NCI-H1092 treated with DMSO at 0.1 percent for 48 hours (cell line): ENCODE data around the gene JAKMIP1.
"Not testable (repeated sequence)": the region's sequence is repeated elsewhere in the genome, so short reads cannot be mapped to it uniquely, and the experiment has no call there.

Source experiments
- DNase-seq: peaks from one replicate; lab custom pipeline; 2025; lab: John Stamatoyannopoulos, UW

The JAKMIP1 gene

GRCh38 chr4:6229095-6229494, 28.7 kb upstream of the JAKMIP1 start:
- peak; percentile 92 for DNase-seq

DNA sequence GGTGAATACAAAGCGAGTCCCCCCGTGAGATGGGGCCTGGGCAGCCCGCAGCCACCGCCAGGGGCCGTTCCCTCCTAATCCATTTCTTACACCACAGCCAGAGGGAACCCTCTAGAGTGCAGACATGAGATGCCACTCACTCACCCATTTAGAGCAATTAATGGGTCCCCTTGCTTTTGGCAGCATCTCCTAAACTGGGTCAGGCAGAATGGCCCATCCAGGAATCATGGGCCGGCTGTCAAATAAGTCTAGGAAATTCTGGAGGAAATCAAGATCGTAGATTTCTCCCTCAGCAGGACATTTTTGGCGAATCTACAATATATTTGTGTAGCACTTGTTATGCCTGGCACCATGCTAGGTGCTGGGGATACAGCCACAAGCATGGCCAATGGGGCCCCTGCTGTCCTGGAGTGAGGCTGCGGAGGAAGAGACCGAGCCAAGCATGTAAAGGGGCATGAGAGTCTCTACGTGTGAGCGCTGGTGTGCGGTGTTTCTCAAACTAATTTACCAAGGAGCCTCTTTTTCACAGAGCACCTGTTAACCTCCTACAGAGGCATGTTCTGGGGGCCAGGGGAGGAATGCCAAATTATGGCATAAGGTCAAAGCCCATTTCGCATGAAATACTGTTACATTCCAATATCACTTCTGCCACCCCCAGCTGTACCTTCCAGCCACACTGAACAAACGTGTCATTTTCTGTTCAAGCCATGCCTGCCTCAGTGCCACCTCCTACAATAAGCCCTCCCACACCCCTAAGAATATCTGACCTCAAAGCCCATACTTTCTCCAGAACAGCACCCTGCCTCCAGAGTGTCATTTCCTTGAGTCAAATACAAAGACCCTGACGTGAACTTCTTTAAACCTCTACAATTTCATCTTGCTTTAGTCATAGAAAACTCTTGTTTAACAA, 28.1 kb upstream of the JAKMIP1 start:
- no peak for DNase-seq

- DNase-seq = no peak
Measured at GRCh38 chr4:6227412-6228157, 27.2 kb upstream of the JAKMIP1 start.

GRCh38 chr4:6226506-6226905, 26.2 kb upstream of the JAKMIP1 start:
- no peak for DNase-seq

DNA sequence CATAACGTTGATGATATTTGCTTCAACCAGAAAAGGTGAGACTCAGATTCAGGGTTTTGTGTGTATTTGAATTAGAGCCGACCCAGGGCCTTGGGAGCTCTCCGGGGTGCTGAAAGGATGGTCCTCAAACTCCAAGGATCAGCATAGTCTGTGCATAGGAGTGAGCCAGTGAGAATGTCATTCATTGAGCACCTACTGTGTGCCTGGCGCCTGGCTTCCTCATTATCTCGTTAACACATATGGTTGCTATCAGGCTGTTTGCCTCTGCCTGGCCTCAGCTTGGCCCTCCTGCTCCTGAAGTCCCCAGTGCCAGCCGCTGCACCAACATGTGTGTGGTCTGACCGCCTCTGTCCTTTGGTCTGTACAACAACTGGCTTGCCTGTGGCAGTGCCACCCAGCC, 25.1 kb upstream of the JAKMIP1 start:
- DNase-seq = no peak

- DNase-seq = no peak
Measured at GRCh38 chr4:6224735-6225134, 24.4 kb upstream of the JAKMIP1 start.

DNA sequence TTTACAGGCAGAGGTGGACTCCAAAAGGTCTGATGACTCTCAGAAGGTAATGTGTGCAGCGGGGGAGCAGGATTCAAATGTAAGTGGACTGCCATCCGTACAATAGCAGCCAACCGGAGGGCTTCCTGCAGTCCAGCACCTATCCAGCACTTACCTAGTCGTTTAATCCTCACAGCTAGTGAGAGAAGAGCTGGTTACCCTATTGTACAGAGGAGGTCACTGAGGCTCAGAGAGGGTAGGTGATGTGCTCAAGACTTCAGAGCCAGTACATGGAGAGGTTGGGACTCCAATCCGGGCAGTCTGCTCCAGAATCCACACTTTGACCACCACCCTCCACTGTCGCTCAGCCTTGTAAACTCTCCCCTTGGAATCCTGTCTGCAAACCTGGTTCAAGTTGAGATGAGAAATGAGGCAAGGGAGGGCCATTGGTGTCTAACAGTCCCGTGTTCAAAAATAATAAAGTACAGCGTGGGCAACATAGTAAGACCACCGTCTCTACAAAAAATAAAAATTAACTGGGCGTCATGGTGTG, 22.5 kb upstream of the JAKMIP1 start:
- no peak for DNase-seq

DNA sequence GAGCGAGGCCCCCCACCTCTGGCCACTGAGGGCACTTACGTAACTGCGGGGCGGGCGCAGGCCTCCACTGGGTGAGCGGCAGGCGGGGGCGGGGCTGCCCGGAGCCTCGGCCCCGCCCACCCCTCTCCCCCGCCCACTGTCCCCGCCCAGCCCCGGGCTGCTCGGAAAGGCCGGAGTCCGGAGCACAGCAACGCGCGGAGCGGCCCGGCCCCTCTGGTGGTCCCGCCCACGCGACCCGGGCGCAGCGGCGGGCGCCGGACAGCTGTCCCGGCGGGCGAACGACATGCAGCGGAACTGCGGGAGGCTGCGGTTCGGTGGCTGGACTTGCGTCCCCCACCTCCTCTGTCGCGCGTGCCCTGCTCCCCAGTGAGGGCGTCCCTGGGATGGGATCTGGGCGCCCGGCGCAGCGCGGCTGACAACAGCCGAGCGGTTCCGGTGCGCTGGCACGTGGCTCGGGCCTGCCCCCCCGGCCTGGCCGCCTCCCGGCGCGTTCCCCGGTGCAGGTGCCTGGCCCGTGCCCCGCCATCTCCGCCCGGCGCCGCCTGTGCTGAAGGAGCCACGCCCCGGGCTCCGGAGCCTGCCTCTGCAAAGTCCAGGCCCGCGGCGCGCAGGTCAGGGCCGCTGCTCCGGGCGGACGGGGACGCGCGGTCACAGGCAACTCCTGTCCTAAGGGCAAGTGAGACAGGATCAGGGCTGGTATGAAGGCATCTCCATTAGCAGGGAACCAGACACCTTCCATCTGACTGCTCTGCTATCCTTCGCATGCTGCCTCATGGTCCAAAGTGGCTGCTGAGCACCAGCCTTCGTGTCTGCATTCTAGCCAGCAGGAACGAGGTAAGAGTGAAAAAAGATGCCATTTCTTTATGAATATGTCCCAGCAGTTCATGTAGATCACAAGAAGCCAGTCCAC, 21.8 kb upstream of the JAKMIP1 start:
- DNase-seq = peak; percentile 58

- peak; percentile 58 for DNase-seq
Measured at GRCh38 chr4:6221301-6221850, 21.0 kb upstream of the JAKMIP1 start.

DNA sequence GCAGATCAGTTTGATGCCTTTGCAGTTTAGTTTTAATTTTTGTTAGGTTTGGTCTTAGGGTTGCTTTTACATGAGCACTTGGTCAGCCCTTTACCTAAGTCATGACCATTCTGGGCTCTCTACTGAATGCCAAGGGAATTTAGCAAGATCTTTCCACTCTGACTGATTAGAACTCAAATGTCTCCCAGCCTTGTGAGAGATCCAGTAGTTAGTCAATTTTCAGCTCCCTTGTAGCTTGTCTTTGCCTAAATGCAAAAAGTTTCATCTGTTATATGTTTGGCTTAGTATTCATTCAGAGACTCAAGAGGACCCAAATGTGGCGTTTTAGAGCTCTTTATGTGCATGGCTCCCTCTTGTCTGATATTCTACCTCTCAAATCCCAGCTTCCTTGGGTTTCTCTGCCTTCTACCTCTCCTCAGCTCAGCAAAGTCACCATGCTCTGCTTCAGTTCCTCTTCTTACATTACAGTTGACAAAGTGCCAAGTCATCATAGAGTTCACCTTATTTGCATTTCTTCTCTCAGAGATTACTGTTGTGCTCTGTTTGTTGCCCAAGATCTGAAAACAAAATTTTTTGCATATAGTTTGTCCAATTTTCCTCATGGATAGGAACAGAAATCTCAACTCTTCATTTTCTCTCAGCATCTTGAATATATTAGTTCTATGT, 17.5 kb upstream of the JAKMIP1 start:
- no peak for DNase-seq

- no peak for DNase-seq
Measured at GRCh38 chr4:6216588-6216987, 16.2 kb upstream of the JAKMIP1 start.

DNA sequence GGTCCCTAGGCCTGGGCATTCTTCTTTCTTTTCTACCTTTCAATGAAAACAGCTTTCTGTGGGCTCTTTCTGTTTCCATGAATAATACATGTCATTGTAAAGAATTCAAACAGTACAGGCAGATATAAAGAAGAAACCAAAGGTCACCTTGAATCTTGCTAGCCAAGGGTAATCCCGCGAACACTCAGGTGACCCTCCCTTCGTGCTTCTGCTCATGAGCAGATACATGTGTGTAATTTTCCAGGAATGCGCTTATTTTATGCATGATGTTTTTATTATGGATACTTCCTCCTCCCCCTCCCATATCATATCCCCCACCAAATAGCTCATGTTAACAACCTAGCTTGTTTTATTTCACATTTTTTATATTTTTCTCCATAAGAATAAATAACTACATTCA, 9.6 kb upstream of the JAKMIP1 start:
- no peak for DNase-seq

- not testable (repeated sequence) for DNase-seq
Measured at GRCh38 chr4:6209291-6209690, 8.9 kb upstream of the JAKMIP1 start.

DNA sequence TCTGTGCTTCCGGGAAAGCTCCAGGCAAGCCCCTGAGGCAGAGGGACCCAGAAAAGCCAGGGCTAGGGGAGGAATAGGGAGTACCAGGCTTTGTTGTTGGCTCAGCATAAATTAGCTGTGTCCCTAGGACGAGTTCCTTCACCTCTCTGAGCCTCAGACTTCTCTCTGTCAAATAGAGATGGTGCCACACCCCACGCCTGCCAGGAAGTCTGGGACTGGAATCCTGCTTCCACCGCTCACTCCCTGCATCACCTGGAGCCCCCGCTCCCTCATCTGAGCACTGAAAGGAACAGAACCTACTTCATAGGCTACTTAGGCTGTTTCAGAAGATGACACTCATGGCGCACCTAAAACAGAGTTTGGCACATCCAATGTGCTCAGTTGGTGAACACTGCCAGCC, 8.1 kb upstream of the JAKMIP1 start:
- DNase-seq = no peak

GRCh38 chr4:6207602-6208001, 7.3 kb upstream of the JAKMIP1 start:
- peak; percentile 52 for DNase-seq

DNA sequence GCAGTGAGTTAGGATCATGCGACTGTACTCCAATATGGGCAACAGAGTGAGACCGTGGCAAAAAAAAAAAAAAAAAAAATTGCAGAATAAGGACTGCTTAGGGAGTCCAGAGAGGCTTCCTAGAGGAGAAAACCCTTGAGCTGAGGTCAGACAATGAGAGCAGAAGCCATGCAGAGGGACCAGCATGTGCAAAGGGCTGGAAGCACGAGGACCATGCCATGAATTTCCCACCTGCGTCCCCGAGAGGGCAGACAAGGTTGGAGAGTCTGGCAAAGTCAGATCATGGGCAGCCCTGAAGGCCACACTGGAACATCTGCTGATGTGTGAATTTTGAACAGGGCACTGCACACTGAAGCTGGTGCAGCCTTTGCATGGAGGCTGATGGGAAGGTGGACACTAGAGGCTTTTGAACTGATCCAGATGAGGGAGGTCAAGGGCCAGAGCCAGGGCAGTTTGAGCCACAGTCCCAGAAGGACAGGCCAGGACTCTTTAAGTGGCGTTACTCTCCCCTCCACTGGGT, 6.5 kb upstream of the JAKMIP1 start:
- no peak for DNase-seq

DNA sequence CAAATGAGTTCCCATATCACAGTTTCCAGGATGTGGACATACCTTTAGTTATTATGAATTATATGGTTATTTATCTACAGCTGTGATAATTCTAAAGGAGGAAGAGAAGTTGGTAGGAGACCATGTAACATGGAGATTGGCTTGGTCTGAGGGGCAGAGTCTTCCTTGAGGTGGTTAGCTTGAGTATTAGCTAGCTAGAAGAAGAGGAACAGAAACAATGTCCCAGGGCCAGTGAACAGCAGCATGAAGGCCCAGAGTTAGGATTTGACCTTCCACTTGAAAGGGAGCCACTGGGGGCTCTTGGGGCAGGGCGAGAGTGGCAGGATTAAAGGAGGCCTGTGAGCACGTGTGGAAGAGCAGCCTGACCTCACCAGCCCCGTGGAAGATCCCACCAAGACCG, 5.6 kb upstream of the JAKMIP1 start:
- no peak for DNase-seq

GRCh38 chr4:6205567-6205931, 5.2 kb upstream of the JAKMIP1 start:
- DNase-seq = no peak

DNA sequence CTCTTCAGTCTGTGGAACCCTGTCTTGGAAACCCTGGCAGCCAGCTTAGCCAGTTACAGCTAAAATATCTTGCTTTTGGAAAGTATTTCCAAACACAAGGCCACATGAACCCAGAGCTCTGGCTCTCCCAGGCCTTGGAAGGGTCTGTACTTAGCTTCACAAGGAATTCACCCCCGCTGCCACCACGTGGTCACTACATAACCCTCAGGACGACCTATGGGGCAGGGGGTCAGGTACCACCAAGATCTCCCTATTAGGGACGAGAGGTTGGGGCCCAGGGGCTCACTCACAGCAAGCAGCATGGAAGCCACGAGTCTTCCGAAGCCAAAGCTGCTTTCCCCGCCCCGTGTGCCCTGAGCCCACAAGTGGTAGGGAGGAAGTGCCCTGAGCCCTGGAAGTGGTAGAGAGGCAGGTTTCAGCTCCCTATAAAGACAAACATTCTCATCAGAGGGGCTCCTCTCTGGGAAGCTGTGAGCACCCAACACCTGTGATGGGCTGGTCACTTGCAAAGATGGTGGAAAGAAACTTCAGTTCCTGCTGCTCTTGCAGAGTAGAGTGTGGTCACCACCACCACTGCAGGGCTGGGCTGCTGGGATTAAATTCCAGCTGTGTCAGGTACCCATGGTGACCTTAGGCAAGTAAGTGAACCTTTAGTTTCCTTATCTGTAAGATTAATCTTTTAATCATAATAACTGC, 4.7 kb upstream of the JAKMIP1 start:
- DNase-seq = no peak

GRCh38 chr4:6204098-6204497, 3.7 kb upstream of the JAKMIP1 start:
- DNase-seq = no peak
